ENCODE data around the gene CEP85L.

- no peak for TF ChIP-seq CTCF (conservative IDR thresholded peaks at IDR 0.05 in 1 of 2, IDR thresholded peaks at IDR 0.05 in 1 of 2; ENCODE audit: low read depth in 1 of 2, low read length in 2 of 2)
- no peak for TF ChIP-seq EZH2 (IDR thresholded peaks at IDR 0.05; ENCODE audit: low read length, missing control alignments)
These were observed 34.5 kb upstream of the CEP85L start for GRCh38 chr6:118685823-118686449.

Measured in fibroblast of lung (primary cell).